SK-N-SH (cell line): ENCODE measurements around the gene CCSER1.

Source experiments
- CTCF ChIP-seq: fragments of 200-600 bp; sonication (generic); IDR thresholded peaks from 2 replicates; pipeline ENCODE4 v1.6.1; 2017; ENCODE audit warnings: antibody characterized with exemption, mild to moderate bottlenecking, moderate library complexity
- POLR2AphosphoS5 ChIP-seq: IDR thresholded peaks from 2 replicates; pipeline ENCODE4 v1.6.1; 2012; ENCODE audit warnings: low read depth, low read length

DNA sequence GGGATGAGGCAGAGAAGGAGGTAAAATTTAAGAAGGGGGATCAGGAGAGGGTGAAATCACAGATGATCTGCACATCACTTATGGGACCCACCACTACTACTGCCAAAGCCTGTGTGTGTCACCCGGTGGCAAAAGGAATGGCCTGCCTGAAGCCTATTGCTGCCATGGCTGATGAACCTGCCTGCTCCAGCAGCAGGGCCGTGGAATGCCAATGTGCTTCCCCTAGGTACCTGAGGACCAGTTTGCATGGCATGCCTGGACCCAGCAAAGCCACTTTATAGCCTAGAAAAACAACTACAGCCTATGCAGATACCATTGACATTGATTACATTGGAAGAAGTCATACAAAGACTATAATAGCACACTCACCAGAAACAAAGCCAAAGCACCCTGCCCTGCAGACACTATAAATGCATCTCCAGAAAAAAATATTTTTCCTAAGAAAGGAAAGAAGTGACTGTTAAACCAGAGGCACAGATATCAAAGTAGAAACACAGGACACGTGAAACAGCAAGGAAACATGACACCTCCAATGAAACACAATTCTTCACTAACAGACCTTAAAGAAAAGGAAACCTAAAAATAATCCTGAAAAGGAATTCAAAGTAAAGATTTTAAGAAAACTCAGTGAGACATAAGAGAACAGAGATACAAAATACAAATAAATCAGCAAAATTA is 1495.9 kb downstream of the CCSER1 start:
- TF ChIP-seq POLR2AphosphoS5 (no peak), CTCF (no peak)
